PC-9 (cell line): Measurements from ENCODE around the gene GCC2.

Experiments
- CTCF ChIP-seq: fragments of 200-600 bp; sonication (generic); conservative IDR thresholded peaks from 2 replicates; pipeline ENCODE4 v1.6.1; 2017; ENCODE audit warnings: mixed run types, antibody characterized with exemption, mild to moderate bottlenecking, moderate library complexity
- EZH2 ChIP-seq: fragments of 200-600 bp; sonication (generic); IDR thresholded peaks from 2 replicates; pipeline ENCODE4 v1.8.0; 2017; ENCODE audit warnings: antibody characterized with exemption, low read depth

DNA sequence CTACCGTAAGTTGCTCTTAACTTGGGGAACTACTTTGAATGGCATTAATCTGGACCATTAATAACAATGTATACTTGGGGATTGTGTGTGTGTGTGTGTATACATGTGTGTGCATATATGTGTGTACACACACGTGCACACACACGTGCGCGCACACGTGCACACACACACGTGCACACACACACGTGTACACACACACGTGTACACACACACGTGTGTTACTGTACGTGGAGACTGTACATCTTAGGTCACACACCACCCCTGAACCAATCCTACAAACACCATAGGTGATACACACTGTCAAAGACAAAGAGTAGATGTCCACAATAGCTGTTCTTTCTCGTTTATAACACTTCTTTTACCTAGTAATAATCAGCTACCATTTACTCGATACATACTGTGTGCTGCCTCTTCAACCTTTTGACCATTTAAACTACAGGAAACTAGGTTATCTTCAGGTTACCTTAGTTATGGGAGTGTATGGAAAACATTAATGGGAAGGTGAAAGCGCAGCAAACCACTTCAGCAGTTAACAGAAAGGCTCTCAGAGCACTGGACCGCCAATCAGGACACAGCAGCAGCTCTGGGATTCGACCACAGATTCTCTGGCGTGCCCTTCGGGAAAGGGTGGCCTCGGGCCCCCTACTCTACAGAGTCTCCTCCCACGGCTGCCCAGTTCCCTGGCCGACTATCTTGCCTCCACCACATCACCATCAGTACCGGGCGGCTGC, 894 bp upstream of the GCC2 start:
- no peak for TF ChIP-seq CTCF
- TF ChIP-seq EZH2 = no peak
